Neural cell (in vitro differentiated cells): ENCODE measurements around the gene HMCN2. TPM values are rescaled to one million over a fixed set of nuclear protein-coding genes. Genes with fewer than 3 reads are reported as not detected.

Source experiments
- H2AFZ ChIP-seq: fragments of 200-600, 300-800 bp; sonication (generic), shearing (Covaris generic); 2 replicates; pipeline ENCODE4 v1.6.0; 2014; ENCODE audit warnings: low read depth, mild to moderate bottlenecking, antibody characterized with exemption, low read length, moderate library complexity
- H3F3A ChIP-seq: fragments of 200-600 bp; shearing (Covaris generic); 2 replicates; pipeline ENCODE4 v1.6.1; 2016; ENCODE audit warnings: mild to moderate bottlenecking, moderate library complexity, mixed read lengths, antibody characterized with exemption, low read length; ENCODE audit not compliant: insufficient read depth, poor library complexity, severe bottlenecking
- H3K27ac ChIP-seq: fragments of 200-600, 300-800 bp; sonication (generic), shearing (Covaris generic); 2 replicates; pipeline ENCODE4 v1.5.1; 2014; ENCODE audit warnings: mild to moderate bottlenecking, low read length, moderate library complexity
- H3K27me3 ChIP-seq: fragments of 300-800, 200-600 bp; sonication (generic), shearing (Covaris generic); 2 replicates; pipeline ENCODE4 v1.6.0; 2014; ENCODE audit warnings: mild to moderate bottlenecking, low read depth, low read length, moderate library complexity; ENCODE audit not compliant: insufficient read depth
- H3K36me3 ChIP-seq: fragments of 300-800, 200-600 bp; sonication (generic), shearing (Covaris generic); 2 replicates; pipeline ENCODE4 v1.5.1; 2014; ENCODE audit warnings: mild to moderate bottlenecking, antibody characterized with exemption, low read length, moderate library complexity; ENCODE audit not compliant: insufficient read depth
- H3K4me2 ChIP-seq: fragments of 300-800, 200-600 bp; sonication (generic), shearing (Covaris generic); 2 replicates; pipeline ENCODE4 v1.6.0; 2014; ENCODE audit warnings: mild to moderate bottlenecking, low read length
- H3K4me3 ChIP-seq: fragments of 300-800, 200-600 bp; sonication (generic), shearing (Covaris generic); 2 replicates; pipeline ENCODE4 v1.5.1; 2014; ENCODE audit warnings: mild to moderate bottlenecking, low read length, moderate library complexity
- H3K79me2 ChIP-seq: fragments of 200-600 bp; shearing (Covaris generic); replicated peaks from 2 replicates; pipeline ENCODE4 v1.6.0; 2014; ENCODE audit warnings: mild to moderate bottlenecking, low read length, moderate library complexity; ENCODE audit not compliant: insufficient read depth
- H3K9ac ChIP-seq: fragments of 300-800, 200-600 bp; sonication (generic), shearing (Covaris generic); 2 replicates; pipeline ENCODE4 v1.6.1; 2016; ENCODE audit warnings: mild to moderate bottlenecking, low read length, mixed read lengths
- H3K9me2 ChIP-seq: fragments of 200-600 bp; shearing (Covaris generic); 2 replicates; pipeline ENCODE4 v1.6.1; 2016; ENCODE audit warnings: mild to moderate bottlenecking, low read length, mixed read lengths; ENCODE audit not compliant: insufficient read depth
- H3K9me3 ChIP-seq: fragments of 200-600, 300-800 bp; sonication (generic), shearing (Covaris generic); 2 replicates; pipeline ENCODE4 v1.6.1; 2016; ENCODE audit warnings: mild to moderate bottlenecking, mixed run types, low read length, moderate library complexity, mixed read lengths
- H4K20me1 ChIP-seq: fragments of 200-600 bp; shearing (Covaris generic); 2 replicates; pipeline ENCODE4 v1.6.1; 2016; ENCODE audit warnings: mild to moderate bottlenecking, mixed run types; ENCODE audit not compliant: insufficient read depth
- CTCF ChIP-seq: fragments of 450-650 bp; IDR thresholded peaks from 2 replicates; pipeline ENCODE4 v1.5.1; 2014; ENCODE audit warnings: antibody characterized with exemption, mild to moderate bottlenecking, moderate library complexity; ENCODE audit not compliant: poor library complexity, severe bottlenecking
- EP300 ChIP-seq: fragments of 450-650 bp; conservative IDR thresholded peaks from 2 replicates; pipeline ENCODE4 v1.6.1; 2014; ENCODE audit warnings: antibody characterized with exemption, mild to moderate bottlenecking, moderate library complexity; ENCODE audit not compliant: poor library complexity, severe bottlenecking
- EZH2 ChIP-seq: fragments of 200-600, 300-800 bp; shearing (Covaris generic), sonication (generic); IDR thresholded peaks from 2 replicates; pipeline ENCODE4 v1.6.1; 2014; ENCODE audit warnings: antibody characterized with exemption, low read length, borderline replicate concordance, mild to moderate bottlenecking; ENCODE audit not compliant: insufficient read depth, poor library complexity, severe bottlenecking
- MXI1 ChIP-seq: fragments of 450-650 bp; conservative IDR thresholded peaks from 2 replicates; pipeline ENCODE4 v1.6.1; 2014; ENCODE audit warnings: antibody characterized with exemption, mild to moderate bottlenecking; ENCODE audit not compliant: poor library complexity, severe bottlenecking
- POLR2AphosphoS5 ChIP-seq: IDR thresholded peaks from 2 replicates; pipeline ENCODE4 v1.6.1; 2012
- RAD21 ChIP-seq: fragments of 450-650 bp; conservative IDR thresholded peaks from 2 replicates; pipeline ENCODE4 v1.6.1; 2014; ENCODE audit warnings: antibody characterized with exemption, mild to moderate bottlenecking, moderate library complexity
- REST ChIP-seq: IDR thresholded peaks from 2 replicates; pipeline ENCODE4 v1.6.1; 2012; ENCODE audit warnings: borderline replicate concordance
- SMC3 ChIP-seq: fragments of 450-650 bp; conservative IDR thresholded peaks from 2 replicates; pipeline ENCODE4 v1.6.1; 2014; ENCODE audit warnings: antibody characterized with exemption, mild to moderate bottlenecking, moderate library complexity; ENCODE audit not compliant: poor library complexity
- TAF1 ChIP-seq: IDR thresholded peaks from 2 replicates; pipeline ENCODE4 v1.6.1; 2012; ENCODE audit warnings: low read depth
- polyA plus RNA-seq: library from polyadenylated mRNA; depleted of rRNA; stranded (reverse); fragments of >200 nt; gene quantifications from 2 replicates; pipeline ENCODE4 v1.2.3, GENCODE V29; 2014

Gene HMCN2
- polyA plus RNA-seq, 1 donor from 2014 or later, result 1.7 TPM

- Histone ChIP-seq H3K79me2 (no peaks in the 10 kb centered on the region), H3K9me3 (no peaks in the 10 kb centered on the region), H3K9me2 (no peaks in the 10 kb centered on the region), H3F3A (no peaks in the 10 kb centered on the region), H3K9ac (no peak overlapping the region), H3K27ac (no peak overlapping the region), H3K4me3 (no peak overlapping the region), H3K27me3 (no peaks in the 10 kb centered on the region), H3K36me3 (no peaks in the 10 kb centered on the region), H4K20me1 (no peaks in the 10 kb centered on the region), H2AFZ (no peak overlapping the region), H3K4me2 (no peak overlapping the region)
- TF ChIP-seq EP300, result no peak
- no peak for TF ChIP-seq TAF1
- TF ChIP-seq EZH2, result no peak
- no peak for TF ChIP-seq REST
- no peak for TF ChIP-seq SMC3
- no peak for TF ChIP-seq CTCF
- TF ChIP-seq RAD21, result no peak
- no peak for TF ChIP-seq POLR2AphosphoS5
- TF ChIP-seq MXI1, result no peak
These were observed 129.4 kb downstream of the HMCN2 start for GRCh38 chr9:130394814-130395470.

GRCh38 chr9:130395810-130396435 is 130.4 kb downstream of the HMCN2 start:
- Histone ChIP-seq H3K27ac (no peak overlapping the region), H3F3A (no peaks in the 10 kb centered on the region), H3K36me3 (no peaks in the 10 kb centered on the region), H3K9me3 (no peaks in the 10 kb centered on the region), H2AFZ (no peak overlapping the region), H3K4me3 (no peak overlapping the region), H3K9me2 (no peaks in the 10 kb centered on the region), H3K9ac (no peak overlapping the region), H3K4me2 (no peak overlapping the region), H3K27me3 (no peaks in the 10 kb centered on the region), H3K79me2 (no peaks in the 10 kb centered on the region), H4K20me1 (no peaks in the 10 kb centered on the region)
- no peak for TF ChIP-seq CTCF
